NCI-H510A treated with DMSO at 0.1 percent for 48 hours (cell line): ENCODE data around the gene NOG.

Source experiments
- DNase-seq: peaks from one replicate; lab custom pipeline; 2025; lab: John Stamatoyannopoulos, UW

Gene NOG

GRCh38 chr17:56638591-56639051, 45.1 kb downstream of the NOG start:
- no peak for DNase-seq

GRCh38 chr17:56639517-56639916, 46.0 kb downstream of the NOG start:
- DNase-seq: no peak

- no peak for DNase-seq
Observed at GRCh38 chr17:56640116-56640515, 46.6 kb downstream of the NOG start.

GRCh38 chr17:56641373-56641772, 47.9 kb downstream of the NOG start:
- no peak for DNase-seq

GRCh38 chr17:56641894-56642293, 48.4 kb downstream of the NOG start:
- no peak for DNase-seq

GRCh38 chr17:56642424-56642823, 48.9 kb downstream of the NOG start:
- DNase-seq: no peak
